Activated CD4-positive, alpha-beta T cell treated with anti-CD3 and anti-CD28 coated beads, Interleukin-10, Interleukin-2, amounts not matched to agents 100 ng/mL and 50 ng/mL, durations not matched to agents 16 hours and 8 hours (primary cell): ENCODE data around the gene FAM76B.

Experiments
- DNase-seq: peaks from one replicate; pipeline ENCODE4 v3.0.0-alpha.2; 2020

Gene FAM76B

GRCh38 chr11:95791709-95792033, 2.1 kb upstream of the FAM76B start:
- no peak for DNase-seq

GRCh38 chr11:95790933-95791708, 1.5 kb upstream of the FAM76B start:
- peak; percentile 64 for DNase-seq

GRCh38 chr11:95790123-95790932, 746 bp upstream of the FAM76B start, which contains the start of gene CEP57:
Gene CEP57 (plus strand): TSS chr11:95790498. CDS start chr11:95790699, 201 bp downstream.
- DNase-seq = peak; percentile 98

GRCh38 chr11:95788921-95789505, 569 bp downstream of the FAM76B start:
- peak; percentile 37 for DNase-seq

- DNase-seq = no peak
Measured at GRCh38 chr11:95780544-95780943, 9.0 kb downstream of the FAM76B start.

- DNase-seq = no peak
Measured at GRCh38 chr11:95778699-95779098, 10.9 kb downstream of the FAM76B start.

GRCh38 chr11:95776859-95777258, 12.7 kb downstream of the FAM76B start:
- no peak for DNase-seq

- no peak for DNase-seq
Measured at GRCh38 chr11:95768521-95768920, 21.1 kb downstream of the FAM76B start.

- no peak for DNase-seq
Measured at GRCh38 chr11:95767498-95767897, 22.1 kb downstream of the FAM76B start.

GRCh38 chr11:95766701-95767100, 22.9 kb downstream of the FAM76B start:
- no peak for DNase-seq

GRCh38 chr11:95764267-95764898, 25.2 kb downstream of the FAM76B start:
- peak; percentile 61 for DNase-seq

GRCh38 chr11:95762534-95762933, 27.0 kb downstream of the FAM76B start:
- DNase-seq = no peak

GRCh38 chr11:95760941-95761340, 28.6 kb downstream of the FAM76B start:
- DNase-seq = no peak

GRCh38 chr11:95751515-95751914, 38.1 kb downstream of the FAM76B start:
- DNase-seq = no peak

GRCh38 chr11:95750101-95750500, 39.5 kb downstream of the FAM76B start:
- DNase-seq = no peak

- DNase-seq = no peak
Measured at GRCh38 chr11:95739108-95739938, 50.3 kb downstream of the FAM76B start.

- DNase-seq = no peak
Measured at GRCh38 chr11:95736809-95737208, 52.8 kb downstream of the FAM76B start.

- no peak for DNase-seq
Measured at GRCh38 chr11:95736355-95736754, 53.2 kb downstream of the FAM76B start.

- no peak for DNase-seq
Measured at GRCh38 chr11:95734009-95734572, 55.5 kb downstream of the FAM76B start.

- DNase-seq = no peak
Measured at GRCh38 chr11:95732930-95733602, 56.5 kb downstream of the FAM76B start.

GRCh38 chr11:95729462-95729861, 60.1 kb downstream of the FAM76B start:
- no peak for DNase-seq
